Keratinocyte (primary cell): ENCODE results near the gene MFAP4.

Experiments used
- EZH2 ChIP-seq: IDR thresholded peaks from one replicate; pipeline ENCODE4 v1.6.1; 2012; ENCODE audit warnings: inconsistent platforms, mild to moderate bottlenecking, low read length, moderate library complexity
- TF ChIP-seq, protein P1 (sequence below), 3 experiments: IDR thresholded peaks in 1 of 3; conservative IDR thresholded peaks in 1 of 3; optimal IDR thresholded peaks in 1 of 3; 2 replicates in 2 of 3; 3 replicates in 1 of 3; pipeline versions ENCODE3 to v1.5.1; 2011; ENCODE audit warnings: low read length in 3 of 3, mild to moderate bottlenecking in 3 of 3, moderate library complexity in 2 of 3, control low read depth in 1 of 3, inconsistent platforms in 1 of 3; ENCODE audit not compliant: insufficient read depth in 2 of 3; ENCODE audit errors: extremely low read depth in 1 of 3

DNA sequence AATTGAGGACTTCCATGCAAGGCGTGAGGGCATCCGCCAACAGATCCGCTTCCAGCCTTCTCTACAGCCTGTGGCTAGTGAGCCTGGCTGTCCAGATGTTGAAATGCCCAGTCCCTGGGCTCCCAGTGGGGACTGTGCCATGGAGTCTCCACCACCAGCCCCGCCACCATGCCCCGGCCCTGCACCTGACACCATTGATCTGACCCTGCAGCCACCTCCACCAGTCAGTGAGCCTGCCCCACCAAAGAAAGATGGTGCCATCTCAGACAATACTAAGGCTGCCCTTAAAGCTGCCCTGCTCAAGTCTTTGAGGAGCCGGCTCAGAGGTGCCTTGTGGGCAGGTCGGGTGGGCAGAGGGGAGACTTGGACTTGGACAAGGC lies 5.6 kb downstream of the MFAP4 start:
- TF ChIP-seq, protein P1, sequence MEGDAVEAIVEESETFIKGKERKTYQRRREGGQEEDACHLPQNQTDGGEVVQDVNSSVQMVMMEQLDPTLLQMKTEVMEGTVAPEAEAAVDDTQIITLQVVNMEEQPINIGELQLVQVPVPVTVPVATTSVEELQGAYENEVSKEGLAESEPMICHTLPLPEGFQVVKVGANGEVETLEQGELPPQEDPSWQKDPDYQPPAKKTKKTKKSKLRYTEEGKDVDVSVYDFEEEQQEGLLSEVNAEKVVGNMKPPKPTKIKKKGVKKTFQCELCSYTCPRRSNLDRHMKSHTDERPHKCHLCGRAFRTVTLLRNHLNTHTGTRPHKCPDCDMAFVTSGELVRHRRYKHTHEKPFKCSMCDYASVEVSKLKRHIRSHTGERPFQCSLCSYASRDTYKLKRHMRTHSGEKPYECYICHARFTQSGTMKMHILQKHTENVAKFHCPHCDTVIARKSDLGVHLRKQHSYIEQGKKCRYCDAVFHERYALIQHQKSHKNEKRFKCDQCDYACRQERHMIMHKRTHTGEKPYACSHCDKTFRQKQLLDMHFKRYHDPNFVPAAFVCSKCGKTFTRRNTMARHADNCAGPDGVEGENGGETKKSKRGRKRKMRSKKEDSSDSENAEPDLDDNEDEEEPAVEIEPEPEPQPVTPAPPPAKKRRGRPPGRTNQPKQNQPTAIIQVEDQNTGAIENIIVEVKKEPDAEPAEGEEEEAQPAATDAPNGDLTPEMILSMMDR (optimal IDR thresholded peaks at IDR 0.05 in 1 of 3, IDR thresholded peaks at IDR 0.05 in 1 of 3, conservative IDR thresholded peaks at IDR 0.05 in 1 of 3; ENCODE audit: extremely low read depth in 1 of 3, insufficient read depth in 2 of 3, low read length in 3 of 3), result no peak
- TF ChIP-seq EZH2, result no peak
